IMR-90 (cell line): ENCODE measurements around the gene SOSTDC1.

Experiments used
- CEBPB ChIP-seq: IDR thresholded peaks from 2 replicates; pipeline ENCODE4 v1.6.1; 2012; ENCODE audit warnings: low read depth, low read length, improper control_type of control experiment
- CTCF ChIP-seq: conservative IDR thresholded peaks from 2 replicates; pipeline ENCODE4 v1.5.1; 2012; ENCODE audit warnings: mild to moderate bottlenecking, low read depth, low read length, improper control_type of control experiment
- MXI1 ChIP-seq: IDR thresholded peaks from 2 replicates; pipeline ENCODE4 v1.6.1; 2012; ENCODE audit warnings: low read depth, mild to moderate bottlenecking, low read length, moderate library complexity, borderline replicate concordance
- RAD21 ChIP-seq: IDR thresholded peaks from 2 replicates; pipeline ENCODE4 v1.6.1; 2012; ENCODE audit warnings: low read length, improper control_type of control experiment

- TF ChIP-seq CEBPB (no peak), CTCF (no peak), RAD21 (no peak), MXI1 (no peak)
These were observed 35.4 kb downstream of the SOSTDC1 start for GRCh38 chr7:16430133-16430532.
